HEK293 (cell line): ENCODE measurements around the gene RGL2.
A peak's percentile ranks its signal among the peaks of the same experiment; 100 is the strongest.

Experiments
- BCL11A ChIP-seq: fragments of 450-650 bp; formaldehyde crosslinking; IDR thresholded peaks from 2 replicates; pipeline ENCODE4 v1.5.1; 2016; ENCODE audit warnings: low read depth, missing biosample characterization, missing genetic modification characterization
- KLF1 ChIP-seq: fragments of 450-650 bp; formaldehyde crosslinking; IDR thresholded peaks from 2 replicates; pipeline ENCODE4 v1.5.1; 2016; ENCODE audit warnings: missing biosample characterization, missing genetic modification characterization
- MEIS1 ChIP-seq: sonication (generic); formaldehyde crosslinking; IDR thresholded peaks from 2 replicates; pipeline ENCODE4 v1.8.1; 2022; ENCODE audit warnings: missing genetic modification reagents, mild to moderate bottlenecking, borderline replicate concordance
- MZF1 ChIP-seq: fragments of 450-650 bp; formaldehyde crosslinking; IDR thresholded peaks from 2 replicates; pipeline ENCODE4 v1.5.1; 2017; ENCODE audit warnings: missing biosample characterization, missing genetic modification characterization, borderline replicate concordance
- OSR2 ChIP-seq: fragments of 450-650 bp; formaldehyde crosslinking; IDR thresholded peaks from 2 replicates; pipeline ENCODE4 v1.5.1; 2016; ENCODE audit warnings: missing biosample characterization, missing genetic modification characterization
- SETDB1 ChIP-seq: IDR thresholded peaks from one replicate; pipeline ENCODE4 v1.6.1; 2017; ENCODE audit warnings: mild to moderate bottlenecking, low read length, moderate library complexity, mixed read lengths; ENCODE audit not compliant: insufficient read length
- ZNF146 ChIP-seq: fragments of 450-650 bp; formaldehyde crosslinking; IDR thresholded peaks from 2 replicates; pipeline ENCODE4 v1.5.1; 2016; ENCODE audit warnings: missing biosample characterization, missing genetic modification characterization
- ZNF184 ChIP-seq: fragments of 450-650 bp; IDR thresholded peaks from 2 replicates; pipeline ENCODE4 v1.5.1; 2018; ENCODE audit warnings: missing biosample characterization, mild to moderate bottlenecking, missing genetic modification characterization
- ZNF335 ChIP-seq: fragments of 450-650 bp; formaldehyde crosslinking; conservative IDR thresholded peaks from 2 replicates; pipeline ENCODE4 v1.5.1; 2016; ENCODE audit warnings: missing biosample characterization, missing genetic modification characterization
- ZNF341 ChIP-seq: fragments of 450-650 bp; formaldehyde crosslinking; IDR thresholded peaks from 2 replicates; pipeline ENCODE4; 2016; ENCODE audit warnings: low read depth, missing biosample characterization, missing genetic modification characterization
- ZNF350 ChIP-seq: fragments of 450-650 bp; formaldehyde crosslinking; IDR thresholded peaks from 2 replicates; pipeline ENCODE4 v1.5.0; 2017; ENCODE audit warnings: missing biosample characterization, mild to moderate bottlenecking, missing genetic modification characterization
- ZNF530 ChIP-seq: fragments of 450-650 bp; formaldehyde crosslinking; IDR thresholded peaks from 2 replicates; pipeline ENCODE4 v1.5.1; 2016; ENCODE audit warnings: low read depth, missing biosample characterization, missing genetic modification characterization
- ZNF585B ChIP-seq: fragments of 450-650 bp; formaldehyde crosslinking; IDR thresholded peaks from 2 replicates; pipeline ENCODE4 v1.5.1; 2016; ENCODE audit warnings: missing biosample characterization, missing genetic modification characterization
- ZNF837 ChIP-seq: fragments of 450-650 bp; formaldehyde crosslinking; IDR thresholded peaks from 2 replicates; pipeline ENCODE4 v1.5.1; 2016; ENCODE audit warnings: missing biosample characterization, missing genetic modification characterization
- ZSCAN16 ChIP-seq: fragments of 450-650 bp; formaldehyde crosslinking; IDR thresholded peaks from 2 replicates; pipeline ENCODE4 v1.5.1; 2016; ENCODE audit warnings: missing biosample characterization, missing genetic modification characterization
- TF ChIP-seq, protein P1 (sequence below): fragments of 450-650 bp; formaldehyde crosslinking; IDR thresholded peaks from 2 replicates; pipeline ENCODE4 v1.5.0; 2017; ENCODE audit warnings: missing biosample characterization, missing genetic modification characterization, borderline replicate concordance
- TF ChIP-seq, protein P2 (sequence below): fragments of 450-650 bp; formaldehyde crosslinking; IDR thresholded peaks from 2 replicates; pipeline ENCODE4 v1.5.1; 2016; ENCODE audit warnings: missing biosample characterization, missing genetic modification characterization
- TF ChIP-seq, protein P3 (sequence below): fragments of 450-650 bp; formaldehyde crosslinking; IDR thresholded peaks from 2 replicates; pipeline ENCODE4 v1.5.1; 2017; ENCODE audit warnings: missing biosample characterization, missing genetic modification characterization
- TF ChIP-seq, protein P4 (sequence below): fragments of 450-650 bp; formaldehyde crosslinking; optimal IDR thresholded peaks from 2 replicates; pipeline ENCODE3; 2016; ENCODE audit warnings: missing biosample characterization, mild to moderate bottlenecking, missing genetic modification characterization
- TF ChIP-seq, protein P5 (sequence below): fragments of 450-650 bp; formaldehyde crosslinking; IDR thresholded peaks from 2 replicates; pipeline ENCODE4 v1.5.1; 2016; ENCODE audit warnings: missing biosample characterization, missing genetic modification characterization
- TF ChIP-seq, protein P6 (sequence below): fragments of 450-650 bp; formaldehyde crosslinking; IDR thresholded peaks from 2 replicates; pipeline ENCODE4 v1.5.1; 2016; ENCODE audit warnings: missing biosample characterization, missing genetic modification characterization
- TF ChIP-seq, protein P7 (sequence below): fragments of 450-650 bp; formaldehyde crosslinking; IDR thresholded peaks from 2 replicates; pipeline ENCODE4 v1.5.1; 2016; ENCODE audit warnings: missing biosample characterization, missing genetic modification characterization, borderline replicate concordance

The RGL2 gene

DNA sequence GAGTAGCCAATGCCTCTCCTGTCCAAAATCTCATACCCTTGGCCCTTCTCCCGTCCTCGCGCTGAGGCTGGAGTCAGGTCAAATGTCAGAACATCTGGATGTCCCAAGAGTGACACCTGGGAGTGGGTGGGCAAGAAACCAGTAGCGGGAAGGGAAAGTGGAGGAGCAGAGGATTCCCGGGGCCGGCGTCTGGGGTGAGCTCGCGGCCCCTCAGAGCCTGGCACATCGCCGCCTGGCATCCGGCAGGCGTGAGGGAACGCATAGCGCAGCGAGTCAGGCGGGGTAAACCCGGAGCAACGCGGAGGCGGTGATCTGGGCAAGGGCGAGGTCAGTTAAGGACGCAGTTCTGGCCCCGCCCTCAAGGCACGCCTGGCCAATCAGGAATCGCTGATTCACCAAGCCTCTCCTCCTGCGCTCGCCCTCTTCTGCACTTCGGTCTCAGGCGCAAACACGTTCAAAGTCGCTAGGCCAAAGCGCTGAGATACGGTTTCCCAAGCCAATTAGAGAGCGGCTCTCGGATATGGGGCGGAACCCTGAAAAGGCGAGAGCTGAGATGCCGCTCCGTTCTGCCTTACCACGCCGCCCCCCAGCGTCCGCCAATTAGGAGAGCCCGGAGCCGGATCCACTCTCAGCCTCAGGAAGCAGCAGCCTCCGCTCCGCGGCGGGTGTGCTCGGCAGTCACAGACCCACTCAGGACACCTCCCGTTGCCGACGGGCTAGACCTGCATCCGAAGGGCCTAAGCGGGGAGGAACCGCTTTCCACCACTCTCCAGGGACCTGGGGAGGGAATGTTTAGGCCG, 49.6 kb downstream of the RGL2 start (continued):
- TF ChIP-seq, protein P1, sequence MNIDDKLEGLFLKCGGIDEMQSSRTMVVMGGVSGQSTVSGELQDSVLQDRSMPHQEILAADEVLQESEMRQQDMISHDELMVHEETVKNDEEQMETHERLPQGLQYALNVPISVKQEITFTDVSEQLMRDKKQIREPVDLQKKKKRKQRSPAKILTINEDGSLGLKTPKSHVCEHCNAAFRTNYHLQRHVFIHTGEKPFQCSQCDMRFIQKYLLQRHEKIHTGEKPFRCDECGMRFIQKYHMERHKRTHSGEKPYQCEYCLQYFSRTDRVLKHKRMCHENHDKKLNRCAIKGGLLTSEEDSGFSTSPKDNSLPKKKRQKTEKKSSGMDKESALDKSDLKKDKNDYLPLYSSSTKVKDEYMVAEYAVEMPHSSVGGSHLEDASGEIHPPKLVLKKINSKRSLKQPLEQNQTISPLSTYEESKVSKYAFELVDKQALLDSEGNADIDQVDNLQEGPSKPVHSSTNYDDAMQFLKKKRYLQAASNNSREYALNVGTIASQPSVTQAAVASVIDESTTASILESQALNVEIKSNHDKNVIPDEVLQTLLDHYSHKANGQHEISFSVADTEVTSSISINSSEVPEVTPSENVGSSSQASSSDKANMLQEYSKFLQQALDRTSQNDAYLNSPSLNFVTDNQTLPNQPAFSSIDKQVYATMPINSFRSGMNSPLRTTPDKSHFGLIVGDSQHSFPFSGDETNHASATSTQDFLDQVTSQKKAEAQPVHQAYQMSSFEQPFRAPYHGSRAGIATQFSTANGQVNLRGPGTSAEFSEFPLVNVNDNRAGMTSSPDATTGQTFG (tag by site-specific recombination), result no peak
- TF ChIP-seq OSR2, result no peak
- TF ChIP-seq ZNF341, result peak; percentile 90
- peak; percentile 74; the same call in 1 of the 2 replicates for TF ChIP-seq BCL11A (tag by site-specific recombination)
- TF ChIP-seq ZSCAN16 (tag by site-specific recombination), result no peak
- TF ChIP-seq, protein P2, sequence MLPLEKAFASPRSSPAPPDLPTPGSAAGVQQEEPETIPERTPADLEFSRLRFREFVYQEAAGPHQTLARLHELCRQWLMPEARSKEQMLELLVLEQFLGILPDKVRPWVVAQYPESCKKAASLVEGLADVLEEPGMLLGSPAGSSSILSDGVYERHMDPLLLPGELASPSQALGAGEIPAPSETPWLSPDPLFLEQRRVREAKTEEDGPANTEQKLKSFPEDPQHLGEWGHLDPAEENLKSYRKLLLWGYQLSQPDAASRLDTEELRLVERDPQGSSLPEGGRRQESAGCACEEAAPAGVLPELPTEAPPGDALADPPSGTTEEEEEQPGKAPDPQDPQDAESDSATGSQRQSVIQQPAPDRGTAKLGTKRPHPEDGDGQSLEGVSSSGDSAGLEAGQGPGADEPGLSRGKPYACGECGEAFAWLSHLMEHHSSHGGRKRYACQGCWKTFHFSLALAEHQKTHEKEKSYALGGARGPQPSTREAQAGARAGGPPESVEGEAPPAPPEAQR (tag by site-specific recombination), result no peak
- TF ChIP-seq ZNF837, result peak; percentile 87; the same call in 1 of the 2 replicates
- peak; percentile 32; the same call in 1 of the 2 replicates for TF ChIP-seq KLF1
- TF ChIP-seq, protein P3, sequence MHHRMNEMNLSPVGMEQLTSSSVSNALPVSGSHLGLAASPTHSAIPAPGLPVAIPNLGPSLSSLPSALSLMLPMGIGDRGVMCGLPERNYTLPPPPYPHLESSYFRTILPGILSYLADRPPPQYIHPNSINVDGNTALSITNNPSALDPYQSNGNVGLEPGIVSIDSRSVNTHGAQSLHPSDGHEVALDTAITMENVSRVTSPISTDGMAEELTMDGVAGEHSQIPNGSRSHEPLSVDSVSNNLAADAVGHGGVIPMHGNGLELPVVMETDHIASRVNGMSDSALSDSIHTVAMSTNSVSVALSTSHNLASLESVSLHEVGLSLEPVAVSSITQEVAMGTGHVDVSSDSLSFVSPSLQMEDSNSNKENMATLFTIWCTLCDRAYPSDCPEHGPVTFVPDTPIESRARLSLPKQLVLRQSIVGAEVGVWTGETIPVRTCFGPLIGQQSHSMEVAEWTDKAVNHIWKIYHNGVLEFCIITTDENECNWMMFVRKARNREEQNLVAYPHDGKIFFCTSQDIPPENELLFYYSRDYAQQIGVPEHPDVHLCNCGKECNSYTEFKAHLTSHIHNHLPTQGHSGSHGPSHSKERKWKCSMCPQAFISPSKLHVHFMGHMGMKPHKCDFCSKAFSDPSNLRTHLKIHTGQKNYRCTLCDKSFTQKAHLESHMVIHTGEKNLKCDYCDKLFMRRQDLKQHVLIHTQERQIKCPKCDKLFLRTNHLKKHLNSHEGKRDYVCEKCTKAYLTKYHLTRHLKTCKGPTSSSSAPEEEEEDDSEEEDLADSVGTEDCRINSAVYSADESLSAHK (tag by site-specific recombination), result peak; percentile 28; the same call in 1 of the 2 replicates
- no peak for TF ChIP-seq ZNF184 (tag by site-specific recombination)
- TF ChIP-seq ZNF530 (tag by site-specific recombination), result no peak
- TF ChIP-seq, protein P4, sequence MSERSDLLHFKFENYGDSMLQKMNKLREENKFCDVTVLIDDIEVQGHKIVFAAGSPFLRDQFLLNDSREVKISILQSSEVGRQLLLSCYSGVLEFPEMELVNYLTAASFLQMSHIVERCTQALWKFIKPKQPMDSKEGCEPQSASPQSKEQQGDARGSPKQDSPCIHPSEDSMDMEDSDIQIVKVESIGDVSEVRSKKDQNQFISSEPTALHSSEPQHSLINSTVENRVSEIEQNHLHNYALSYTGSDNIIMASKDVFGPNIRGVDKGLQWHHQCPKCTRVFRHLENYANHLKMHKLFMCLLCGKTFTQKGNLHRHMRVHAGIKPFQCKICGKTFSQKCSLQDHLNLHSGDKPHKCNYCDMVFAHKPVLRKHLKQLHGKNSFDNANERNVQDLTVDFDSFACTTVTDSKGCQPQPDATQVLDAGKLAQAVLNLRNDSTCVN (tag by site-specific recombination), result peak; percentile 59
- no peak for TF ChIP-seq MZF1 (tag by site-specific recombination)
- TF ChIP-seq, protein P5, sequence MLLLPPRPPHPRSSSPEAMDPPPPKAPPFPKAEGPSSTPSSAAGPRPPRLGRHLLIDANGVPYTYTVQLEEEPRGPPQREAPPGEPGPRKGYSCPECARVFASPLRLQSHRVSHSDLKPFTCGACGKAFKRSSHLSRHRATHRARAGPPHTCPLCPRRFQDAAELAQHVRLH (tag by site-specific recombination), result no peak; the same call in 1 of the 2 replicates
- no peak for TF ChIP-seq ZNF146 (tag by site-specific recombination)
- TF ChIP-seq SETDB1, result no peak
- TF ChIP-seq, protein P6, sequence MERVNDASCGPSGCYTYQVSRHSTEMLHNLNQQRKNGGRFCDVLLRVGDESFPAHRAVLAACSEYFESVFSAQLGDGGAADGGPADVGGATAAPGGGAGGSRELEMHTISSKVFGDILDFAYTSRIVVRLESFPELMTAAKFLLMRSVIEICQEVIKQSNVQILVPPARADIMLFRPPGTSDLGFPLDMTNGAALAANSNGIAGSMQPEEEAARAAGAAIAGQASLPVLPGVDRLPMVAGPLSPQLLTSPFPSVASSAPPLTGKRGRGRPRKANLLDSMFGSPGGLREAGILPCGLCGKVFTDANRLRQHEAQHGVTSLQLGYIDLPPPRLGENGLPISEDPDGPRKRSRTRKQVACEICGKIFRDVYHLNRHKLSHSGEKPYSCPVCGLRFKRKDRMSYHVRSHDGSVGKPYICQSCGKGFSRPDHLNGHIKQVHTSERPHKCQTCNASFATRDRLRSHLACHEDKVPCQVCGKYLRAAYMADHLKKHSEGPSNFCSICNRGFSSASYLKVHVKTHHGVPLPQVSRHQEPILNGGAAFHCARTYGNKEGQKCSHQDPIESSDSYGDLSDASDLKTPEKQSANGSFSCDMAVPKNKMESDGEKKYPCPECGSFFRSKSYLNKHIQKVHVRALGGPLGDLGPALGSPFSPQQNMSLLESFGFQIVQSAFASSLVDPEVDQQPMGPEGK (tag by site-specific recombination), result peak; percentile 53; the same call in 1 of the 2 replicates
- no peak for TF ChIP-seq ZNF350 (tag by site-specific recombination)
- TF ChIP-seq MEIS1, result no peak
- peak; percentile 96 for TF ChIP-seq ZNF335
- no peak for TF ChIP-seq ZNF585B (tag by site-specific recombination)
- TF ChIP-seq, protein P7, sequence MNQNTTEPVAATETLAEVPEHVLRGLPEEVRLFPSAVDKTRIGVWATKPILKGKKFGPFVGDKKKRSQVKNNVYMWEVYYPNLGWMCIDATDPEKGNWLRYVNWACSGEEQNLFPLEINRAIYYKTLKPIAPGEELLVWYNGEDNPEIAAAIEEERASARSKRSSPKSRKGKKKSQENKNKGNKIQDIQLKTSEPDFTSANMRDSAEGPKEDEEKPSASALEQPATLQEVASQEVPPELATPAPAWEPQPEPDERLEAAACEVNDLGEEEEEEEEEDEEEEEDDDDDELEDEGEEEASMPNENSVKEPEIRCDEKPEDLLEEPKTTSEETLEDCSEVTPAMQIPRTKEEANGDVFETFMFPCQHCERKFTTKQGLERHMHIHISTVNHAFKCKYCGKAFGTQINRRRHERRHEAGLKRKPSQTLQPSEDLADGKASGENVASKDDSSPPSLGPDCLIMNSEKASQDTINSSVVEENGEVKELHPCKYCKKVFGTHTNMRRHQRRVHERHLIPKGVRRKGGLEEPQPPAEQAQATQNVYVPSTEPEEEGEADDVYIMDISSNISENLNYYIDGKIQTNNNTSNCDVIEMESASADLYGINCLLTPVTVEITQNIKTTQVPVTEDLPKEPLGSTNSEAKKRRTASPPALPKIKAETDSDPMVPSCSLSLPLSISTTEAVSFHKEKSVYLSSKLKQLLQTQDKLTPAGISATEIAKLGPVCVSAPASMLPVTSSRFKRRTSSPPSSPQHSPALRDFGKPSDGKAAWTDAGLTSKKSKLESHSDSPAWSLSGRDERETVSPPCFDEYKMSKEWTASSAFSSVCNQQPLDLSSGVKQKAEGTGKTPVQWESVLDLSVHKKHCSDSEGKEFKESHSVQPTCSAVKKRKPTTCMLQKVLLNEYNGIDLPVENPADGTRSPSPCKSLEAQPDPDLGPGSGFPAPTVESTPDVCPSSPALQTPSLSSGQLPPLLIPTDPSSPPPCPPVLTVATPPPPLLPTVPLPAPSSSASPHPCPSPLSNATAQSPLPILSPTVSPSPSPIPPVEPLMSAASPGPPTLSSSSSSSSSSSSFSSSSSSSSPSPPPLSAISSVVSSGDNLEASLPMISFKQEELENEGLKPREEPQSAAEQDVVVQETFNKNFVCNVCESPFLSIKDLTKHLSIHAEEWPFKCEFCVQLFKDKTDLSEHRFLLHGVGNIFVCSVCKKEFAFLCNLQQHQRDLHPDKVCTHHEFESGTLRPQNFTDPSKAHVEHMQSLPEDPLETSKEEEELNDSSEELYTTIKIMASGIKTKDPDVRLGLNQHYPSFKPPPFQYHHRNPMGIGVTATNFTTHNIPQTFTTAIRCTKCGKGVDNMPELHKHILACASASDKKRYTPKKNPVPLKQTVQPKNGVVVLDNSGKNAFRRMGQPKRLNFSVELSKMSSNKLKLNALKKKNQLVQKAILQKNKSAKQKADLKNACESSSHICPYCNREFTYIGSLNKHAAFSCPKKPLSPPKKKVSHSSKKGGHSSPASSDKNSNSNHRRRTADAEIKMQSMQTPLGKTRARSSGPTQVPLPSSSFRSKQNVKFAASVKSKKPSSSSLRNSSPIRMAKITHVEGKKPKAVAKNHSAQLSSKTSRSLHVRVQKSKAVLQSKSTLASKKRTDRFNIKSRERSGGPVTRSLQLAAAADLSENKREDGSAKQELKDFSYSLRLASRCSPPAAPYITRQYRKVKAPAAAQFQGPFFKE (tag by site-specific recombination), result no peak
